ENCODE results near the gene OAF.
A peak's percentile ranks its signal among the peaks of the same experiment; 100 is the strongest.
"Not testable (repeated sequence)": the region's sequence is repeated elsewhere in the genome, so short reads cannot be mapped to it uniquely, and the experiment has no call there.

Gene OAF

DNA sequence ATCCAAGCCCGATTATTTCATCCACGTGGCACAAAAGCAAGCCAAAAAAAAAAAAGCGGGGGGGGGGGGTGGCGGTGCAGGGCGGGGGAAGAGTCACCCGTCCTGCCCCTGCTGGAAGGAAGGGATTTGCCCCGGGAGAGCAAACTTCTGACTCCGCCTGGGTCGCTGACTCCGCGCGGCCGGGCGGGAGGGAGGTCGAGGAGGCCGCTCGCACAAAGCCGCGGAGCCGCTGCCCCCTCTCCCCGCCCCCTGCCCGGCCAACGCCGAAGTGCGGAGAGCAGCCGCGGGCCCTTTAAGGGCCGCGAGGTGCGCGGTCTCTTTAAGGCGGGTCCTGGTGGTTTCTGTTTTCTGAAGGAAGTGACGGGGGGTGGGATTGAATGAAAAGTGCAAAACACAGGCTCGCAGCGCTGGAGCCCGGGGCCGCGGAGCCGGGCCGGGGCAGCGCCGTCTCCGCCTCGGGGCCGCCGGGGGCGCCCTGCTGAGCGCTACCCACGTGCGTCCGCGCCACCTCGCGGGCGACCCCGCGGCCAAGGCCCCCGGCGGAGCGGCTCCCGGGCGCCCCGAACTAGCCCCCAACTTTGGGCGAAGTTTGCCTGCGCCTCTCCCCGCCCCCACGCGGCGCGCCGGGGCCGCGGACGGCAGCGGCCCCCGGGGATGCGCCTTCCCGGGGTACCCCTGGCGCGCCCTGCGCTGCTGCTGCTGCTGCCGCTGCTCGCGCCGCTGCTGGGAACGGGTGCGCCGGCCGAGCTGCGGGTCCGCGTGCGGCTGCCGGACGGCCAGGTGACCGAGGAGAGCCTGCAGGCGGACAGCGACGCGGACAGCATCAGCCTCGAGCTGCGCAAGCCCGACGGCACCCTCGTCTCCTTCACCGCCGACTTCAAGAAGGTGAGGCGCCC is at the start of gene OAF:
TSS of gene OAF (plus strand) at position 407 of the 896 bp plus-strand sequence. CDS start at position 655, 248 bp downstream.
- DNase-seq: peak; percentile 17

GRCh38 chr11:120167659-120168058 is 43.2 kb upstream of the OAF start:
- DNase-seq: no peak

- no peak for DNase-seq
Measured at GRCh38 chr11:120168108-120168959, 42.5 kb upstream of the OAF start.

GRCh38 chr11:120168960-120169681 is 41.7 kb upstream of the OAF start:
- peak; percentile 40 for DNase-seq

- no peak for DNase-seq
Measured at GRCh38 chr11:120169981-120170698, 40.7 kb upstream of the OAF start.

DNA sequence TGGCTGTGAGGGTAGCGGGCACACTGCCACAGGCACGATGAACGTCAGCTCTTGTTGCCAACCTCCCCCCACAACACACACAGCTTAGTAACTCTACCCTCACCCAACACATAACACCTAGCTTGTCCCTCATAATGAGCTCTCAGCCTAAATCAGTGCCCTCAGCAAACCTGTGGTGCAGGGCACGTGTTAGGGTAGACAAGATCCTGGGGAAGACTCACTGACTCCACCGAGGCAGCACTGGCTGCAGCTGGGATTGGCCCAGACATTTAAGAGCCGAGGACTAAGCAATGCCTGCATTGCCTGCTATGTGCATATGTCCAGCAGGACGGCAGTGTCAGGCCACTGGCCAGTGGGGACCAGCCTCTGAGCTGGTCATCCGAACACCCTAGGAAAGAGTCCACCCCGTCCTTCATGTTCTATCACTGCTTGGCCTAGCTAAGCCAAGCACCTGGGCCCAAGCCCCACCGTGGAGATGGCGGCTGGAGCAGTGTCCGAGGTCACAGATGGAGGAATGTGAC is 40.0 kb upstream of the OAF start:
- DNase-seq: no peak

DNA sequence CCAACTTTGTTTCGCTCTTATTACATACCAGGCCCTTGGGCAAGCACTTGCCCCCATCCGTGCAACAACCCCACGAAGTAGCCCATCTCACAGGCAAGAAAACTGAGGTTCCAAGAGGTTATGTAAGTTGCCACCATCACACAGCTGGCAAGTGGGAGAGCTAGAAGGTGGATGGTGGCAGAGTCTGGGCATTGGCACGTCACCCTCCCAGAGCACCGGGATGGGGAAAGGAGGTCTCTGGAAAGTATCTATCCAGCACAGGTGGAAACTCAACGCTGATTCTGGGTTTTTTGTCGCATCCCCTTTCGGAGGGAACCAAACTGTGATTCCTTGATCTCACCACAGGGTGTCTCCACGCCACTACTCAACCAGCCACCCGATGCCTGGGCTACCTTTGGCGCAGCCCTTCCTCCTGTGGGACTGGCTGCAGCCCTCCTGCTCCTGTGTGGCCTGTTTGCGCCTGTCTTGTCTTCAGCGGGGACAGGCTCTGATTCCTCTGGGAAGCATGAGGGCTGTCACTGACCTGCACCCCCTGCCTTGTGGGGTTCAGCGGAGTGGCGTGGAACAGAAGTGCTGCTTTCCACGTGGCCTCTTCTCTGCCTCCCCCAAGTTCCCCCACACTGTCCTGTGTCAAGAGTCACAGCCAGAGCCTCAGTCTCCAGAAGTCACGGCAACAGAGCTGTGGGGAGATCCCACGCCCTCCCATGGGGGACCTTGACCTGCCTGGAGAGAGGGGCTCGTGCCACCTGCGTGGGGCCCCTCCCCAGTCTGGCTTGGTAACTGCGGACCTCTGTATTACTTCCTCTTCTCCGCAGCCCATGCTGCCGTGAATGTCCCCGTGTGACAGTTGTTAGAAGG is 38.5 kb upstream of the OAF start:
- DNase-seq: peak; percentile 36

GRCh38 chr11:120173019-120173705 is 37.7 kb upstream of the OAF start:
- DNase-seq: no peak

GRCh38 chr11:120173807-120174206 is 37.0 kb upstream of the OAF start:
- DNase-seq: no peak

- DNase-seq: no peak
Measured at GRCh38 chr11:120174866-120175265, 36.0 kb upstream of the OAF start.

- DNase-seq: no peak
Measured at GRCh38 chr11:120178561-120179056, 32.2 kb upstream of the OAF start.

- DNase-seq: no peak
Measured at GRCh38 chr11:120179057-120179672, 31.7 kb upstream of the OAF start.

GRCh38 chr11:120180063-120180462 is 30.8 kb upstream of the OAF start:
- DNase-seq: not testable (repeated sequence)

- DNase-seq: no peak
Measured at GRCh38 chr11:120180551-120181232, 30.1 kb upstream of the OAF start.

DNA sequence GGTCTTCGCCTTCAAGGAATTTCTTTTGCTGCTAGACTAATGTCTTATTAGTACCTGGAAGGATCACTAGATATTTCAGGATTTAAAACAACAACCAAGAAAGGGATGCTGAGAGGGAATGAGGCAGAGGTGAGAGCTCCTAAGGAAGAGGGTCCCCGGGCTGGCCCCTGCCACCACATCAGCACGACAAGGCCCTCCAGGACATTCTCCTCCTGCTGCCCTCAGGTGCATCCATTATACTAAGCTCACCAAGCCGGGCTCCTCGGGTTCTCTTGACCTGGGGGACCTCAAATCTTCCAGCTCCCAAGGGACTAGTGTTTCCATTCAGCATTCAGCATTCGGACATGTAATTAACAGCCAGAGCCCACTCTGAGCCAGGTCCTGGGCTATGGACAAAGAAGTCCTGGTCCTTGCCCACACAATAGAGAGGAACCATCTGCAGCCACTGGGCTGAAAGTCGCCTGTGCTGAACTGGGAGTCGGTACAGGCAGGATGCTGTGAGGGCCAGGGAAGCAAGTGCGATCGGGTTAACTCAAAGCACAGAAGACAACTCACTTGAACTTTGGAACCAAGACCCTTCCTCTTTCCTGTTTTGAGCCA is 29.4 kb upstream of the OAF start:
- DNase-seq: no peak

GRCh38 chr11:120182372-120182771 is 28.5 kb upstream of the OAF start:
- DNase-seq: no peak

DNA sequence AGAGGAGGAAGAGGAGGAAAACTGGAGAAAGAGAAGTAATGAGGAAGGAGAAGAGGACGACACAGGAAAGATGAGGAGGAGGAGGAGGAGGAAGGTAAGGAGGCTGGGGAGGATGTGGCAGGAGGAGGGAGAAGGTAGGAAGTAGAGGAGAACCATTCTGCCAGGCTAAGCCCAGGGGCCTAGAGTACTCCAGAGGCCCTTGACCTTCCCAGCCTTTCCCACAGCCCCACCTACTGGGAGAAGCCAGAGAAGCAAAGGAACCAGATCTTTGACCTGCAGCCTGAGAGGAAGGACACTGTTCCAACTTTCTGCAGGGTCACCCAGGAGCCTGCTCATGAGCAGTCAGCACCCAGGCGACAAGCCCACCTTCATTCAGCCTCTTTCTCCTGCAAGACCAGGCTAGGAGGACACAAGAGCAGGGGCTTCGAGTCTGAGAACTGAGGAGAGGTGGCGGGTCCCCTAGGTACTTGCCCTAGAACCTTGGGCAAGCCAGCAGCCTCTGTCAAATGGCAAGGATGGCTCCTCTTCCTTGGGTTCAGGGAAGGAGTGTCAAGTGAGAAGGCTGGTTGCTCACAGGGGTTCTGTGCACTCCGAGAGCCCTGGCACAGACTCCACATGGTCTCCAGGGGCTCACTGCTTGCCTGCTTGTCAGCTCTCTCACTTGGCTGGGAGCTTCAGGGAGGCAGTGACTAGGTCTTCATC is 27.9 kb upstream of the OAF start:
- DNase-seq: no peak

GRCh38 chr11:120183701-120184141 is 27.1 kb upstream of the OAF start:
- DNase-seq: no peak
